Progenitor cell of endocrine pancreas (in vitro differentiated cells): ENCODE measurements around the gene SLC30A1. TPM values are rescaled to one million over a fixed set of nuclear protein-coding genes. Genes with fewer than 3 reads are reported as not detected.

Experiments used
- DNase-seq: peaks from one replicate; pipeline ENCODE4 v3.0.0; 2021; ENCODE audit warnings: low spot score; ENCODE audit not compliant: unreplicated experiment
- H3K27ac Mint-ChIP-seq: 2 replicates; pipeline ENCODE4 v1.8.0; 2021; ENCODE audit warnings: mild to moderate bottlenecking, moderate library complexity, mixed read lengths
- H3K27me3 Mint-ChIP-seq: 2 replicates; pipeline ENCODE4 v1.8.0; 2021; ENCODE audit warnings: mixed read lengths
- H3K36me3 Mint-ChIP-seq: 2 replicates; pipeline ENCODE4 v1.8.0; 2022; ENCODE audit warnings: mixed read lengths; ENCODE audit not compliant: insufficient read depth
- H3K4me1 Mint-ChIP-seq: 2 replicates; pipeline ENCODE4 v1.8.0; 2021; ENCODE audit warnings: low read depth, mixed read lengths
- H3K4me3 Mint-ChIP-seq: 2 replicates; pipeline ENCODE4 v1.8.0; 2021; ENCODE audit warnings: low read depth, mild to moderate bottlenecking, moderate library complexity, mixed read lengths
- H3K9me3 Mint-ChIP-seq: 2 replicates; pipeline ENCODE4 v1.8.0; 2021; ENCODE audit warnings: low read depth, mixed read lengths
- total RNA-seq: library from RNA; stranded (reverse); gene quantifications from 2 replicates; pipeline ENCODE4 v1.2.1, GENCODE V29; 2021
- TF ChIP-seq, protein P1 (sequence below): fragments of 200-600 bp; sonication (generic); IDR thresholded peaks from one replicate; pipeline ENCODE4 v1.5.0; 2021; ENCODE audit warnings: antibody characterized with exemption, mild to moderate bottlenecking; ENCODE audit not compliant: unreplicated experiment

SLC30A1 gene
- total RNA-seq, 1 donor from 2014 or later, result 9.3 TPM

DNA sequence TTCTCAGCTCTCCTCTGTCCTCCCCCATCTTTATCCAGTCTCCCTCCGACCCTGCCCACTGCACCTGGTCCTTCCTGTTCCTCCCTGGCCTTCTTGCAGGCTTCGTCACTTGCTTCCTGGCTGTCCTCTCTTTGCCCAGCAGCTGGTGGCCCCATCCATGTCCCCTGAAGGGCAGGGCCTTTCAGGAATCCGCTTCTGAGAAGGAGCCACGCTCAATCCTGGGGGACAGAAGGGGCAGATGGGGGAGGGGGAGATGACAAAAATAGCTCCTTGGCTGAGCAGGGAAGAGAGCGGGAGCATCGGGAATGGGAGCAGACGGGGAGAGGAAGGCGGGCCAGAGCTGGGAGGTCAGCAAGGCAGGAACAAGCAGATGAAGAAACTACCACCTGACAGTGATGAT, 40.7 kb downstream of the SLC30A1 start:
- H3K27me3 Mint-ChIP-seq, result peaks cover 6% of the 10 kb centered on the region
- H3K4me3 Mint-ChIP-seq, result no peak overlapping the region
- peaks cover 4% of the 10 kb centered on the region for H3K4me1 Mint-ChIP-seq
- H3K27ac Mint-ChIP-seq, result no peak overlapping the region
- peaks cover 13% of the 10 kb centered on the region for H3K9me3 Mint-ChIP-seq
- TF ChIP-seq, protein P1, sequence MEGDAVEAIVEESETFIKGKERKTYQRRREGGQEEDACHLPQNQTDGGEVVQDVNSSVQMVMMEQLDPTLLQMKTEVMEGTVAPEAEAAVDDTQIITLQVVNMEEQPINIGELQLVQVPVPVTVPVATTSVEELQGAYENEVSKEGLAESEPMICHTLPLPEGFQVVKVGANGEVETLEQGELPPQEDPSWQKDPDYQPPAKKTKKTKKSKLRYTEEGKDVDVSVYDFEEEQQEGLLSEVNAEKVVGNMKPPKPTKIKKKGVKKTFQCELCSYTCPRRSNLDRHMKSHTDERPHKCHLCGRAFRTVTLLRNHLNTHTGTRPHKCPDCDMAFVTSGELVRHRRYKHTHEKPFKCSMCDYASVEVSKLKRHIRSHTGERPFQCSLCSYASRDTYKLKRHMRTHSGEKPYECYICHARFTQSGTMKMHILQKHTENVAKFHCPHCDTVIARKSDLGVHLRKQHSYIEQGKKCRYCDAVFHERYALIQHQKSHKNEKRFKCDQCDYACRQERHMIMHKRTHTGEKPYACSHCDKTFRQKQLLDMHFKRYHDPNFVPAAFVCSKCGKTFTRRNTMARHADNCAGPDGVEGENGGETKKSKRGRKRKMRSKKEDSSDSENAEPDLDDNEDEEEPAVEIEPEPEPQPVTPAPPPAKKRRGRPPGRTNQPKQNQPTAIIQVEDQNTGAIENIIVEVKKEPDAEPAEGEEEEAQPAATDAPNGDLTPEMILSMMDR, result no peak
- no peak for DNase-seq
- peaks cover 5% of the 10 kb centered on the region for H3K36me3 Mint-ChIP-seq

GRCh38 chr1:211537253-211537652, 41.7 kb downstream of the SLC30A1 start:
- Mint-ChIP-seq H3K27me3 (peaks cover 6% of the 10 kb centered on the region), H3K36me3 (peaks cover 5% of the 10 kb centered on the region), H3K4me3 (no peak overlapping the region), H3K9me3 (peaks cover 13% of the 10 kb centered on the region), H3K27ac (no peak overlapping the region), H3K4me1 (peaks cover 3% of the 10 kb centered on the region)
- TF ChIP-seq, protein P1, result no peak
- DNase-seq, result no peak

DNA sequence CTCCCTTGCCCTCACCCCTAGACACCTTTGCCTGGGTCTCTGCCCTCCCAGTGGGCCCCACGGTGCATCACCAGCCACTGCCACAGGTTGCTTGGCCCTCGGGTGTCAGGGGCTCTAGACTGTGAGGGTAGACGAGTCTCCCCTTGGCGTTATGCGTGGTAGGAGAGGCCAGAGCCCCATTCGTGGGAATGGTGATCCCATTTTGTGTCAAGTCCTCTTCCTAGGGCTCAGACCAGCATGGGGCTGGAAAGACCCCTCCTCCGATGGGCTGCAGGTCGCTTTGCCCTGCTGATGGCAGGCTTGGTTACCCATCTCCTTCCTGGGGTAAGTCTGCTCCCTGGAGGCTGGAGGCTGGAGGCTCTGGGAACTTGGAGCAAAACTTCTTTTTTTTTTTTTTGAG, 42.4 kb downstream of the SLC30A1 start:
- Mint-ChIP-seq H3K4me3 (no peak overlapping the region), H3K27me3 (peaks cover 6% of the 10 kb centered on the region), H3K9me3 (peaks cover 13% of the 10 kb centered on the region), H3K4me1 (no peaks in the 10 kb centered on the region), H3K36me3 (peaks cover 3% of the 10 kb centered on the region), H3K27ac (no peak overlapping the region)
- DNase-seq, result no peak
- TF ChIP-seq, protein P1, result no peak

DNA sequence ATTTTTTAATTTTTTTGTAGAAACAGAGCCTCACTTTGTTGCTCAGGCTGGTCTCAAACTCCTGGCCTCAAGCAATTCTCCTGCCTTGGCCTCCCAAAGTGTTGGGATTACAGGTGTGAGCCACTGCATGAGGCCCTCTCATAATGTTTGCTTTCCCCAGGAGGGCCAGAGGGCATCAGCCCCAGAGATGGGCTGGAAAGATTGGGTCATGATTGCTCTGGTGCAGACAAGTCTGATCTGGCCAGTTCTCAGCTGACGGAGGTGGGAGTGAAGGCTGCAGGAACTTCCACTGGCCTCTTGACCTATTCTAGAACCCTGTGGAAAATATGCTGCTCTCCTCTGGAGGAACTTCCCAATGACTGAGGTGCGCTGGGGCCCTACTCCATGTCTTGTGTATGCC, 43.6 kb downstream of the SLC30A1 start:
- DNase-seq, result no peak
- H3K27ac Mint-ChIP-seq, result no peak overlapping the region
- peaks cover 14% of the 10 kb centered on the region for H3K27me3 Mint-ChIP-seq
- peaks cover 2% of the 10 kb centered on the region for H3K36me3 Mint-ChIP-seq
- no peak overlapping the region for H3K4me3 Mint-ChIP-seq
- TF ChIP-seq, protein P1, result no peak
- no peaks in the 10 kb centered on the region for H3K4me1 Mint-ChIP-seq
- peaks cover 3% of the 10 kb centered on the region for H3K9me3 Mint-ChIP-seq

GRCh38 chr1:211534545-211535291, 44.2 kb downstream of the SLC30A1 start:
- Mint-ChIP-seq H3K4me3 (no peak overlapping the region), H3K36me3 (no peaks in the 10 kb centered on the region), H3K27ac (no peak overlapping the region), H3K4me1 (no peaks in the 10 kb centered on the region), H3K9me3 (no peaks in the 10 kb centered on the region), H3K27me3 (peaks cover 12% of the 10 kb centered on the region)
- DNase-seq, result no peak
- TF ChIP-seq, protein P1, result no peak
